ENCODE results near the gene UBE2K. TPM values are rescaled to one million over a fixed set of nuclear protein-coding genes. Genes with fewer than 3 reads are reported as not detected.

The UBE2K gene
- total RNA-seq, 1 experiment from 2014 or later, result 126 TPM

- no peak for TF ChIP-seq YY1 (IDR thresholded peaks at IDR 0.05; ENCODE audit: extremely low read depth, insufficient replicate concordance, low read depth, low read length)
- no peak for TF ChIP-seq JUND (IDR thresholded peaks at IDR 0.05)
- no peak for TF ChIP-seq TCF7L2 (IDR thresholded peaks at IDR 0.05; ENCODE audit: borderline replicate concordance, extremely low read depth, insufficient read depth, insufficient read length)
Measured at GRCh38 chr4:39667706-39668105, 30.2 kb upstream of the UBE2K start (continued).

GRCh38 chr4:39668887-39669286, 29.0 kb upstream of the UBE2K start:
- H3K9me3 ChIP-seq (ENCODE audit: control insufficient read depth in 1 of 2, insufficient read depth in 1 of 2, low read depth in 1 of 2, low read length in 2 of 2), result no peaks in the 10 kb centered on the region
- H3K4me1 ChIP-seq (ENCODE audit: control insufficient read depth in 1 of 2, insufficient read depth in 2 of 2, low read length in 2 of 2), result no peaks in the 10 kb centered on the region
- intact Hi-C loops (cut with micrococcal nuclease), result no loop called here
- ChIA-PET POLR2A (no interaction called here), CTCF (no interaction called here), RAD21 (ENCODE audit: low non-redundant PET in 1 of 2, low total read pairs in 2 of 2, uncharacterized antibody in 2 of 2, unreplicated experiment in 2 of 2) (no interaction called here)
- DNase-seq (ENCODE audit: low read depth, low spot score), result no peak
- no peaks in the 10 kb centered on the region for H3K9me2 ChIP-seq (ENCODE audit: insufficient read depth)
- TF ChIP-seq CTCF (IDR thresholded peaks at IDR 0.05 in 2 of 3, conservative IDR thresholded peaks at IDR 0.05 in 1 of 3; ENCODE audit: borderline replicate concordance in 1 of 3, insufficient read depth in 1 of 3, low read depth in 2 of 3, low read length in 2 of 3) (no peak), SIN3A (IDR thresholded peaks at IDR 0.05; ENCODE audit: low read depth) (no peak), EGR1 (IDR thresholded peaks at IDR 0.05; ENCODE audit: low read depth) (no peak), SRF (IDR thresholded peaks at IDR 0.05; ENCODE audit: low read depth) (no peak), SP1 (IDR thresholded peaks at IDR 0.05; ENCODE audit: low read depth) (no peak), FOSL1 (IDR thresholded peaks at IDR 0.05; ENCODE audit: low read depth) (no peak), CBX3 (IDR thresholded peaks at IDR 0.05; ENCODE audit: low read depth) (no peak), RAD21 (IDR thresholded peaks at IDR 0.05; ENCODE audit: low read depth) (no peak), ZFX (IDR thresholded peaks at IDR 0.05) (no peak), REST (IDR thresholded peaks at IDR 0.05; ENCODE audit: low read depth) (no peak), EZH2 (IDR thresholded peaks at IDR 0.05) (no peak), MAX (IDR thresholded peaks at IDR 0.05) (no peak), YY1 (IDR thresholded peaks at IDR 0.05; ENCODE audit: extremely low read depth, insufficient replicate concordance, low read depth, low read length) (no peak), EZH2phosphoT487 (IDR thresholded peaks at IDR 0.05; ENCODE audit: borderline replicate concordance) (no peak), POLR2A (IDR thresholded peaks at IDR 0.05; ENCODE audit: borderline replicate concordance, extremely low read depth, insufficient read depth, insufficient read length) (no peak), ZNF274 (IDR thresholded peaks at IDR 0.05; ENCODE audit: low read depth, low read length) (no peak), ZBTB33 (IDR thresholded peaks at IDR 0.05; ENCODE audit: extremely low read depth, insufficient replicate concordance, low read length) (no peak)
- no peaks in the 10 kb centered on the region for H3K36me3 ChIP-seq (ENCODE audit: control insufficient read depth in 1 of 2, insufficient read depth in 2 of 2, low read length in 2 of 2)
- no peak overlapping the region for H3K4me3 ChIP-seq (replicated peaks in 1 of 2; ENCODE audit: low read depth in 1 of 2, low read length in 2 of 2)
- no peaks in the 10 kb centered on the region for H4K20me1 ChIP-seq (ENCODE audit: insufficient read depth)
- no peak overlapping the region for H3K9ac ChIP-seq (ENCODE audit: low read length)
- no peak overlapping the region for H3K27ac ChIP-seq (ENCODE audit: low read depth, low read length)
- no peaks in the 10 kb centered on the region for H3K79me2 ChIP-seq (ENCODE audit: insufficient read depth, low read length)
- no peak for ATAC-seq
- H2AFZ ChIP-seq (ENCODE audit: low read depth, low read length, poor library complexity, severe bottlenecking), result no peak overlapping the region
- BruUV-seq (replicated peaks), result no TSS peak
- no peaks in the 10 kb centered on the region for H3K27me3 ChIP-seq (ENCODE audit: insufficient read depth, low read length)
- no peak overlapping the region for H3K4me2 ChIP-seq (ENCODE audit: low read length)
